ENCODE measurements around the gene DBN1. TPM values are rescaled to one million over a fixed set of nuclear protein-coding genes. Genes with fewer than 3 reads are reported as not detected.

The DBN1 gene
- total and polyA plus RNA-seq, 9 of the 15 experiments (the other 6 are each of a cell fraction or from before 2014, with no cell fraction given) = 0.25 to 87.2 (median 27.9) TPM

GRCh38 chr5:177509381-177509951 lies 36.0 kb upstream of the DBN1 start, which contains the start of gene DOK3 (continued):
- TF ChIP-seq RBFOX2 (IDR thresholded peaks at IDR 0.05; ENCODE audit: low read depth, low read length) (peak; percentile 57; the same call in 1 of the 2 replicates), SUPT5H (IDR thresholded peaks at IDR 0.05) (0 out of 2 replicates have a peak, but pooled peaks have one; percentile 27), ZFX (CRISPR knock-in tag; IDR thresholded peaks at IDR 0.05) (peak; percentile 49), EGR1 (conservative IDR thresholded peaks at IDR 0.05) (no peak), KAT7 (CRISPR knock-in tag; IDR thresholded peaks at IDR 0.05; ENCODE audit: borderline replicate concordance) (no peak), DACH1 (IDR thresholded peaks at IDR 0.05; ENCODE audit: partially characterized antibody) (no peak), ZNF584 (CRISPR knock-in tag; IDR thresholded peaks at IDR 0.05; ENCODE audit: low read depth) (no peak), GABPB1 (CRISPR knock-in tag; IDR thresholded peaks at IDR 0.05) (peak; percentile 34; the same call in 1 of the 2 replicates), ASH1L (IDR thresholded peaks at IDR 0.05; ENCODE audit: borderline replicate concordance, low read depth, partially characterized antibody) (no peak), ZBTB1 (CRISPR knock-in tag; IDR thresholded peaks at IDR 0.05; ENCODE audit: borderline replicate concordance, low read depth) (no peak), TFAM (CRISPR knock-in tag; conservative IDR thresholded peaks at IDR 0.05) (no peak), ELF2 (CRISPR knock-in tag; IDR thresholded peaks at IDR 0.05) (no peak), DNMT1 (IDR thresholded peaks at IDR 0.05) (no peak), ZSCAN32 (CRISPR knock-in tag; IDR thresholded peaks at IDR 0.05) (no peak), ARID4B (CRISPR knock-in tag; IDR thresholded peaks at IDR 0.05) (0 out of 2 replicates have a peak, but pooled peaks have one; percentile 7), SLC30A9 (CRISPR knock-in tag; IDR thresholded peaks at IDR 0.05) (no peak), SIN3B (IDR thresholded peaks at IDR 0.05; ENCODE audit: low read depth) (no peak), ZNF395 (CRISPR knock-in tag; IDR thresholded peaks at IDR 0.05) (0 out of 2 replicates have a peak, but pooled peaks have one; percentile 12), ZNF77 (CRISPR knock-in tag; IDR thresholded peaks at IDR 0.05) (no peak), ARHGAP35 (IDR thresholded peaks at IDR 0.05; ENCODE audit: partially characterized antibody) (no peak)

Data from K562 (cell line).